PFSK-1 (cell line): Measurements from ENCODE around the gene ATP11A.

Source experiments
- FOXP2 ChIP-seq: optimal IDR thresholded peaks from 2 replicates; pipeline ENCODE3; 2011; ENCODE audit warnings: borderline replicate concordance, control low read depth, inconsistent platforms; ENCODE audit not compliant: insufficient read depth; ENCODE audit errors: extremely low read length, extremely low read depth
- POLR2AphosphoS5 ChIP-seq: IDR thresholded peaks from 2 replicates; pipeline ENCODE4 v1.6.1; 2012; ENCODE audit warnings: low read depth, mild to moderate bottlenecking, control low read depth, low read length, moderate library complexity
- REST ChIP-seq, 2 experiments: IDR thresholded peaks; 2 replicates each; pipeline versions ENCODE4 v1.6.1 to v1.8.0; 2011 to 2012; ENCODE audit warnings: low read depth in 2 of 2, low read length in 2 of 2, control low read depth in 1 of 2, inconsistent platforms in 1 of 2, mild to moderate bottlenecking in 1 of 2, moderate library complexity in 1 of 2; ENCODE audit not compliant: insufficient read depth in 1 of 2
- SIN3A ChIP-seq: IDR thresholded peaks from 2 replicates; pipeline ENCODE4 v1.6.1; 2012; ENCODE audit warnings: mild to moderate bottlenecking, low read length, moderate library complexity, borderline replicate concordance; ENCODE audit not compliant: insufficient read depth
- TAF1 ChIP-seq: IDR thresholded peaks from 2 replicates; pipeline ENCODE4 v1.6.1; 2012; ENCODE audit warnings: low read length, control low read depth, borderline replicate concordance; ENCODE audit not compliant: insufficient read depth

ATP11A gene

GRCh38 chr13:112775791-112776279 is 86.0 kb downstream of the ATP11A start:
- TF ChIP-seq TAF1 (no peak), FOXP2 (no peak), POLR2AphosphoS5 (no peak), SIN3A (no peak), REST (IDR thresholded peaks at IDR 0.05; ENCODE audit: insufficient read depth in 1 of 2, low read depth in 2 of 2, low read length in 2 of 2) (no peak)

DNA sequence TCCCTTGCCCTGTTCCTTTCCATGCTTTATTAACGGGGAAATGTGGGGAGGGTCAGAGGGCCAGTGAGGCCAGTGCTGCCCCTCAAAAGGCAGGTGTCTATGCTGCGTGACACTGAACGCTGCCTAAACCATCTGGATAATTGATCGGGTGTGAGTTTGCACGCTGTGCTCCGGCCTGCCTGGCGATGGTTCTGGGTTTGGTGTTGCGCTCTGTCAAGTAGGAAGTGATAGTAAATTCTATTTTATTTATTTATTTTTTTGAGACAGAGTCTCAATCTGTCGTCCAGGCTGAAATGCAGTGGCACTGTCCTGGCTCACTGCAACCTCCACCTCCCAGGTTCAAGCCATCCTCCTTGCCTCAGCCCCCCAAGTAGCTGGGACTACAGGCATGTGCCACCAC is 86.5 kb downstream of the ATP11A start:
- TF ChIP-seq TAF1 (no peak), FOXP2 (no peak), SIN3A (no peak), POLR2AphosphoS5 (no peak), REST (IDR thresholded peaks at IDR 0.05; ENCODE audit: insufficient read depth in 1 of 2, low read depth in 2 of 2, low read length in 2 of 2) (no peak)

GRCh38 chr13:112776971-112777370 is 87.1 kb downstream of the ATP11A start:
- no peak for TF ChIP-seq TAF1
- TF ChIP-seq FOXP2: no peak
- TF ChIP-seq REST (IDR thresholded peaks at IDR 0.05; ENCODE audit: insufficient read depth in 1 of 2, low read depth in 2 of 2, low read length in 2 of 2): no peak
- no peak for TF ChIP-seq POLR2AphosphoS5
- no peak for TF ChIP-seq SIN3A

- TF ChIP-seq FOXP2 (no peak), TAF1 (no peak), SIN3A (no peak), REST (IDR thresholded peaks at IDR 0.05; ENCODE audit: insufficient read depth in 1 of 2, low read depth in 2 of 2, low read length in 2 of 2) (no peak)
These were observed 88.0 kb downstream of the ATP11A start for GRCh38 chr13:112777637-112778406.
